WERI-Rb-1 (cell line): ENCODE data around the gene MAPK13.

Experiments used
- DNase-seq: peaks from one replicate; pipeline ENCODE4 v3.0.0-alpha.2; 2020
- H3K27ac ChIP-seq: fragments of 250-450 bp; sonication (Bioruptor Pico); 2 replicates; pipeline ENCODE4 v1.5.1; 2020; ENCODE audit warnings: mild to moderate bottlenecking, moderate library complexity
- H3K27me3 ChIP-seq: fragments of 250-450 bp; sonication (Bioruptor Pico); 2 replicates; pipeline ENCODE4 v1.5.1; 2021; ENCODE audit warnings: mild to moderate bottlenecking, low read depth, moderate library complexity; ENCODE audit not compliant: insufficient read depth, severe bottlenecking
- H3K36me3 ChIP-seq: fragments of 250-450 bp; sonication (Bioruptor Pico); 2 replicates; pipeline ENCODE4 v1.5.1; 2020; ENCODE audit warnings: mild to moderate bottlenecking, moderate library complexity
- H3K4me3 ChIP-seq: 2 replicates; pipeline ENCODE4 v1.5.1; 2011; ENCODE audit warnings: low read depth, mild to moderate bottlenecking, control low read depth, low read length
- H3K9me3 ChIP-seq: fragments of 250-450 bp; sonication (Bioruptor Pico); 2 replicates; pipeline ENCODE4 v1.5.1; 2021; ENCODE audit warnings: mild to moderate bottlenecking, moderate library complexity; ENCODE audit not compliant: severe bottlenecking
- TF ChIP-seq, protein P1 (sequence below): IDR thresholded peaks from 2 replicates; pipeline ENCODE4 v1.5.1; 2011; ENCODE audit warnings: low read depth, mild to moderate bottlenecking, control low read depth, inconsistent platforms, low read length

Gene MAPK13

DNA sequence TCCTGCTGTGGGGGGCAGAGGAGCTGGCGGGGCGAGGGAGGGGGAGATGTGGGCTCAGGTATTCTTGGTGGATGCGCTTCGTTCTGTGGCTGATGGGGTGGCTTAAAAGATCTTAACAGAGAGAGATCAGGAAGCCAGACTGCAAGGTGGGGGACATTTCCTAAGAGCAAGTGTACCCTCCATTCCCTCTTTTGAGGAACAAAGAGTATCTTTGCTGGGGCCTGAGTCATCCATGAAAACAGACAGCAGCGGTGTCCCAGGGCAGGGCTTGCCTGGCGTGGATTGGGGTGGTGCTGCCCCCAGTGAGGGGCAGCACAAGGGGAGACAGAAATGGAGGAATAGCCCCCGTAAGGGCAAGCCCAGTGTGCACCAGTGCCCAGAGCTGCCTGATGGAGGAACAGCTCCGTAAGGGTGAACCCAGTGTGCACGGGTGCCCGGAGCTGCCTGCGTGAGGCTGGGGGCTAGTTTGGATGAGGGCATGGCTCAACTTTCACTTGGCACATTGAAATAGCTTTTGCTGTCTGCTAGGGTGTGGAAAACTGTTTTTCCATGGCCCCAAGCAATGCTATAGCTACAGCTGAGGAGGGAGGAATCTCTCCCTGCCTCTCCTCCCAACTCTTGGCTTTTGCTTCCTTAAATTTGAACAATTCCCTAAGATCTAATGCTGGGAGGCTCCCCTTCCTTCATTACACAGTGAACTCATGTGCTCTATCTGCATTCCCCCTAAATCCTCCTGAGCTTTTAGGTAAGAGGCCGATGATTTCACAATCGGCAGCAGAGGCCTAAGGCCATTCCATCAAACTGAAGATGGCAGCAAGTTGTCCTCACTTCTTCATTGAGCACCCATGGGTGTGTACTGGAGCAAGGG lies 12.9 kb downstream of the MAPK13 start:
- DNase-seq = no peak
- no peak overlapping the region for H3K27ac ChIP-seq
- no peak overlapping the region for H3K4me3 ChIP-seq
- H3K9me3 ChIP-seq = no peaks in the 10 kb centered on the region
- H3K36me3 ChIP-seq = no peaks in the 10 kb centered on the region
- TF ChIP-seq, protein P1, sequence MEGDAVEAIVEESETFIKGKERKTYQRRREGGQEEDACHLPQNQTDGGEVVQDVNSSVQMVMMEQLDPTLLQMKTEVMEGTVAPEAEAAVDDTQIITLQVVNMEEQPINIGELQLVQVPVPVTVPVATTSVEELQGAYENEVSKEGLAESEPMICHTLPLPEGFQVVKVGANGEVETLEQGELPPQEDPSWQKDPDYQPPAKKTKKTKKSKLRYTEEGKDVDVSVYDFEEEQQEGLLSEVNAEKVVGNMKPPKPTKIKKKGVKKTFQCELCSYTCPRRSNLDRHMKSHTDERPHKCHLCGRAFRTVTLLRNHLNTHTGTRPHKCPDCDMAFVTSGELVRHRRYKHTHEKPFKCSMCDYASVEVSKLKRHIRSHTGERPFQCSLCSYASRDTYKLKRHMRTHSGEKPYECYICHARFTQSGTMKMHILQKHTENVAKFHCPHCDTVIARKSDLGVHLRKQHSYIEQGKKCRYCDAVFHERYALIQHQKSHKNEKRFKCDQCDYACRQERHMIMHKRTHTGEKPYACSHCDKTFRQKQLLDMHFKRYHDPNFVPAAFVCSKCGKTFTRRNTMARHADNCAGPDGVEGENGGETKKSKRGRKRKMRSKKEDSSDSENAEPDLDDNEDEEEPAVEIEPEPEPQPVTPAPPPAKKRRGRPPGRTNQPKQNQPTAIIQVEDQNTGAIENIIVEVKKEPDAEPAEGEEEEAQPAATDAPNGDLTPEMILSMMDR = no peak
- H3K27me3 ChIP-seq = no peaks in the 10 kb centered on the region

DNA sequence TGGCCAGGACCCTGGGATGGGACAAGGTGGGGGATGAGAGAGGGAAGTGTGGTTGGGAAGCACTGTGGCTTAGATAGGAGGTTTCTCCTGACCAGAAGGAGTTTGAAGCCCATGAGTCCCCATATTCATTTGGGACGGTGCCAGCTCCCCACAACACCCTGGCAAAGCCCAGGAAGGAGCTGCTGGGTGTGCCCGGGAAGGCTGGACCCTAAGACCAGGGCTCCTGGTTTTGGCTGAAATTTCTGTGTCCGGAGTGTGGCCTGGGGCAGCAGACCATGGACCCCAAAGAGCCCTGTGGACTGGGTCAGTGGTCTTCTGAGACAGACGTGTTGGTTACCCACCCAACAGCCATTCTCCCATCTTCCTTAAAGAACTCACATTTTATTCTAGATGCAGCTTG lies 15.2 kb downstream of the MAPK13 start:
- TF ChIP-seq, protein P1 = no peak
- Histone ChIP-seq H3K27ac (no peak overlapping the region), H3K4me3 (no peak overlapping the region), H3K27me3 (no peaks in the 10 kb centered on the region), H3K36me3 (no peaks in the 10 kb centered on the region), H3K9me3 (no peaks in the 10 kb centered on the region)
- no peak for DNase-seq

DNA sequence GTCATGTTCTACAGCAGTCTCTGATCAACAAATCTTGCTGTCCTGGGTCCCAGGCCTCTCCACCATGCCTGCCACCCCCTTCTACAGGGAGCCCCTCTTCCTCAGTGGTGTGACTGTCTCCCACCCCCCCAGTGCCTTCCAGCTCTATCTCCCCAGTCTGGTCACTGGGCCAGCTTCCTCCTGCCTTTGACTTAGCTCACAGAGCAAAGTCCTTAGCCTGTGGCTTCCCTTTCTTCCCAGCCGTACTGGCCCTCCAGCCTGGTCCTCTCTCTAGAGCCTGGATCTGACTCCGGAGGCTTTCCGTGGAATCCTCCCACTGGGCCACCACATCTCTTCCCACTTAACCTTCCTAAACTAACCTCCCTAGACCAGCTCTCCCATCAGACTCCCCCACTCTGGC lies 17.0 kb downstream of the MAPK13 start:
- Histone ChIP-seq H3K9me3 (no peaks in the 10 kb centered on the region), H3K4me3 (no peak overlapping the region), H3K36me3 (no peaks in the 10 kb centered on the region), H3K27ac (no peak overlapping the region), H3K27me3 (no peaks in the 10 kb centered on the region)
- TF ChIP-seq, protein P1 = no peak
- no peak for DNase-seq

DNA sequence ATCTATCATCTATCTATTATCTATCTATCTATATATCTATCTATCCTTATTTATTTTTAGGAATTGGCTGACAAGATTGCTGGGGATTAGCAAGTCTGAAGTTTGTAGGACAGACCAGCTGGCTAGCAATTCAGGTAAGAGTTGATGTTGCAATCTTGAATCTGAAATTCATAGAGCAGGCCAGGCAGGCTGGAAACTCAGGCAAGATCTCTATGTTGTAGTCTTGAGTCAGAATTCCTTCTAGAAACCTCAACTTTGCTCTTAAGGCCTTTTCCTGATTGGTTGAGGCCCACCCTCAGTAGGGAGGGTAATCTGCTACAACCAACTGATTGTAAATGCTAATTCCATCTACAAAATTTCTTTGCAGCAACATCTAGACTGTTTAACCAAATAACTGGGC lies 19.2 kb downstream of the MAPK13 start:
- peak overlapping the region; percentile 13; the same call in 1 of the 2 replicates for H3K27ac ChIP-seq
- DNase-seq = no peak
- TF ChIP-seq, protein P1 = no peak
- H3K36me3 ChIP-seq = no peaks in the 10 kb centered on the region
- H3K9me3 ChIP-seq = no peaks in the 10 kb centered on the region
- no peak overlapping the region for H3K4me3 ChIP-seq
- H3K27me3 ChIP-seq = no peaks in the 10 kb centered on the region

DNA sequence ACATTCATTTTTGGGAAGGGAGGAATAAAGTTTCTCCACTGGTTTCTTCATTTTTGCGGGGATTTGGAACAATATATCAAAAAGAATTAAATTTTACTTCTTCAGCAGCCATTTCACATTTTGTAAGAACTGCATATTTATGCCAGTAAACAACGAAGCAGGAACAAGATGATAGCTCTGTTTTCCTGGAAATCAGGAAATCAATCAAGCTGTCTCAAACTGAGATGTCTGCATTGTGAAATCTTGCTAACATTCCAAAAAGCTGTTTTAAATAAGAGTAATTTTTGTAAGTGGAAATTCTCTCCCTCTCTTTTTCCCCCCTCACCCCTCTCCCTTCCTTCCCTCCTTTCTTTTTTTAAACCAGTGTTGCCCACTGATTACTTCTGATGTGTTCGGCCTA lies 20.0 kb downstream of the MAPK13 start:
- Histone ChIP-seq H3K4me3 (no peak overlapping the region), H3K36me3 (no peaks in the 10 kb centered on the region), H3K27me3 (no peaks in the 10 kb centered on the region), H3K27ac (no peak overlapping the region), H3K9me3 (no peaks in the 10 kb centered on the region)
- TF ChIP-seq, protein P1 = no peak
- DNase-seq = no peak

DNA sequence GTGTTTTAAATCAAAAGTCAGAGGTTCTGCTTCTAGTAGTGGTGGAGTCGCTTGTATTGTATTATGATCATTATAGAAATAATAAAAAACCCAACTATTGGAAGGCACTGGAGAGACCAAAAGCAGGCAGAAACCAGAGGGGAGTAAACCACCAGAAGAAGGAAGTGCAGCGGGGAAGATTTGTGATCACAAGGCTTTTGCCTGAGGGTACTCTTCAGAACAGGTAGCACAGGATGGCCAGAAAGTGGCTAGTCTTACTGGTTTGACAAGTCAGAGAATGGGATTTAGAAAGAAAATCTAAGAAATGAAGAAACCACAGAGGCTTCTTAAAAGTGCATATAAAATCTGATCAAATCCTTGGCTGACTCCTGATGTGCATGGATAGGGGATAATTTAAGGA lies 24.0 kb downstream of the MAPK13 start:
- TF ChIP-seq, protein P1 = no peak
- H3K27me3 ChIP-seq = no peaks in the 10 kb centered on the region
- no peak for DNase-seq
- H3K4me3 ChIP-seq = no peak overlapping the region
- H3K36me3 ChIP-seq = no peaks in the 10 kb centered on the region
- H3K9me3 ChIP-seq = peaks cover 2% of the 10 kb centered on the region
- H3K27ac ChIP-seq = no peak overlapping the region
